GM12872 (cell line): Measurements from ENCODE around the gene SUMF1.

Source experiments
- CTCF ChIP-seq: IDR thresholded peaks from 3 replicates; pipeline ENCODE4 v1.5.1; 2011; ENCODE audit warnings: low read depth, mild to moderate bottlenecking, low read length, moderate library complexity; ENCODE audit not compliant: insufficient read depth

Gene SUMF1

GRCh38 chr3:4491855-4492207, 24.8 kb upstream of the SUMF1 start:
- TF ChIP-seq CTCF = no peak

GRCh38 chr3:4478261-4478660, 11.2 kb upstream of the SUMF1 start:
- TF ChIP-seq CTCF = no peak

GRCh38 chr3:4476496-4476895, 9.4 kb upstream of the SUMF1 start:
- no peak for TF ChIP-seq CTCF

- no peak for TF ChIP-seq CTCF
Measured at GRCh38 chr3:4475804-4476203, 8.7 kb upstream of the SUMF1 start.

GRCh38 chr3:4474683-4475490, 7.8 kb upstream of the SUMF1 start:
- TF ChIP-seq CTCF = no peak

- TF ChIP-seq CTCF = no peak
Measured at GRCh38 chr3:4472766-4473165, 5.7 kb upstream of the SUMF1 start.

GRCh38 chr3:4472312-4472711, 5.2 kb upstream of the SUMF1 start:
- TF ChIP-seq CTCF = no peak

- no peak for TF ChIP-seq CTCF
Measured at GRCh38 chr3:4471907-4472306, 4.8 kb upstream of the SUMF1 start.
